CD4-positive, alpha-beta T cell treated with Interleukin-4 for 4 hours (primary cell): Measurements from ENCODE around the gene TBPL1.
"Not testable (repeated sequence)": the region's sequence is repeated elsewhere in the genome, so short reads cannot be mapped to it uniquely, and the experiment has no call there.

Experiments
- DNase-seq: peaks from one replicate; pipeline ENCODE4 v3.0.0-alpha.2; 2020

Gene TBPL1

DNA sequence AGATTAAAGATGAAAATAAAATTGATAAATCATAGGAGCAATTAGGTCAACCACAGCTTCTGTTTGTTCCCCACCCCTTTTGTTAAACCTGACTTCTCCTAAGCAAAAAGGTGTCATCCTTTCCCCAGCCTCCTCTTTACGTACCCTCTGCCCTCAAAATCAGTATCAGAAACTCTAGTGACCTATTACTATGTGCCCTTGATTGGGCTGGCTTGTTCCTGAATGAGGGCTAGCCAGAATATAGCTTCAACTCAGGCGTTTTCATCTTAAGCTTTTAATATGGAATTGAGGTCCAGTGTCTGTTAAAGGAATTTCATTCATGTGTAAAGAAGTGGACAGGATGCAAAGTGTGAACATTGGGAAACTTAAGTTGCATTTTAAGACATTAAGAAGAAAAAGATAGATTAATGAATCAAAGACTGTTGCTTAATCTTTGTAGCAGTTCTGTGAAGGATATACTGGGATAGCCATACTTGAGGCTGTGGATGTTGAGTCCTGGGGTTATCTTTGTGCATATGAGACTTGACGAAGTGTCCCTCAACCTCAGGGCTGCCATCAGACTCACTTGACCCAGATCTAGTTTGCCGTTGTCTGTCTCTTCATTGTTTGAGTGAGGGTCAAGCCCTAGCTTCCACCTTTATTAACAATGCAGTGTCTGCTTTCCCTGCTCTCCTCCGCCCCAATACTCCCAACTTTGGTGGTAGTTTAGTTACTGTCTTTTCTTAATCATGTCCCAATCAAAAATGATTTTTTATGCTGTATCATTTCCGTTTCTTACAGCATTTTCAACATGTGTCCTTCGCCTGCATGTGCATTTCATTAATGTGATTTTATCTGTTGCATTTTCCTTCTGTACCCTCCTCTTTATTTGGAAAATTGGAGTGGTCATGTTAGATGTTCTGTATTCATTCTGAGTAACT lies 1.9 kb downstream of the TBPL1 start:
- no peak for DNase-seq

DNA sequence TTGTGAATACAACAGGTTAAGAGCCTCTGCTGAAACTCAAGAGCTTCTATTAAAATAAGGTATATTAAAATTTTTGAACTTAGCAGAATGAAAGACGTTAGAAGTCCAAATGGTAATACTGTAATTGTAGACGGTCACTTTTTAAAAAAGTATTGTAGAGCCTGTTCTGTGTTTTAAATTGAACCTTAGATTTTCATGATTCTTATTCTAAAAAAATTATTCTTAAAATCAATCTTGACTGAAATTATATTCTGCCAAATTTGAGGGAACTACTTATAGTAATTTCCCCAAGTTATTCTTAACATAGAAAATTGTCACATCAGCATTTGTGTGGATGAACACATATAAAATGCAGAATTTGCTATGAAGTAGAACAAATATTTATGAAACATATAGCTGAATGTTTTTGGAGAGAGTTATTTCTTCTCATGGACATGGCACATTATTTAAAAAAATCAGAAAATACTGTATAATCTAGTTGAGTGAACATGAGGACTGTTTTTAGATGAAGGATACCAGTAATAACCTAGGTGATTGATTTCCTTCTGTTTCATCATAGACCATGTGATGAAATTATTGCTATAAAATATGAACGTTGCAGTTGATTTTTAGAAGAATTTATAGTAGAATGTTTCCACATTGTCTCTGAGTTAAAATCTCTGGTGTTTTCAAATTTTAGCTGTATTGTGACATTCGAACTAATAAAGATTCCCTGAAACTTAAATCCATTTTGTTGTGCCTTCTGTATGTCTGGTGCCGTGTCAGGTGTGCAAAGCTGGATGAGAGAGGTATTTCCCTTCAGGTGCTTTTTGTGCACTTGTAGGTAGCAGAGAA lies 2.8 kb downstream of the TBPL1 start:
- no peak for DNase-seq

DNA sequence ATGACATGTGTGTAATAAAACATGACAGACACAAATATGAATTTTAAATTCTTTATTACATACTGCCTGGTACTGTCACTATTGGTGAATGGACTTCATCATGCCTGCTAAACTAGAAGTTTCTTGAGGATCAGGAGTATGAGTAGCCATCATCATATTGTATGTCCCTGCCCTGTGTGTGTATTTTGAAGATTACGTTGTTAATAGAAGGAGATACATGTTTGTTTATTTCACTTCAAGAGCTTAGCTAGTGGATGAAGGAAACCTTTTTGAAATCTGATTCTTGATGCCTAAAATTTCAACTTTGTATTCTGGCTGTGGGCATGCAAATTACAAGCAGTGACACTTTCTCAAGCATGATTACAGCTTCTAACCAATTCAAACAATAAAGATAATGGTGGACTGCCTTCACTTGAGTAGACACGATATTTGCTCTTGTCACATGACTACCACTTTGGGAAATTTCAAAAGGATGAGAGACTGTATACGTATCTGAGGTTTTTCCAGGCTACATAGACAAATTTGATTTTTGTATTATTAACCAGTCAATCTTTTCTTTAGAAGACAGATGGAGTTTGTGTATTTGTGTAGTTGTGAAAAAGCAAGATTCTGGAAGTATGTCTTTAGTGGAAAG lies 3.5 kb downstream of the TBPL1 start:
- DNase-seq = no peak

DNA sequence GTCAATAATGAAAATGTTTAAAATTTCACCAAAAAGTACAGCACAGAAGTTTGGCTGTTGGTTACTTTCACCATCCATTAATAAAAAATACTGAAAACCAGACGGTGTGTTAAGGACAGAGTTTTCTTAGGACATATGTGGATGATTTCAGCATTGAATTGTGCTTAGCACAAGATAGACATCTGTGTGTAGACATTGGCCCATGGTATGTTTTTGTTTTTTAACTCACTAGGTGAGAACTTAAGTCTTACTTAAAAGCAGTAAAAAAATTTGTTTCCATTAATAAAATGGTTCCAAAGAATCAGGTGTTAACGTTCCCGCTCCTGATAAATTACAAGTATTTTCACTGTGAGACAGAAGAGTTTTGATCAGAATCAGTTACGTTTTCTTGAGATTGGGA lies 4.2 kb downstream of the TBPL1 start:
- DNase-seq = no peak

DNA sequence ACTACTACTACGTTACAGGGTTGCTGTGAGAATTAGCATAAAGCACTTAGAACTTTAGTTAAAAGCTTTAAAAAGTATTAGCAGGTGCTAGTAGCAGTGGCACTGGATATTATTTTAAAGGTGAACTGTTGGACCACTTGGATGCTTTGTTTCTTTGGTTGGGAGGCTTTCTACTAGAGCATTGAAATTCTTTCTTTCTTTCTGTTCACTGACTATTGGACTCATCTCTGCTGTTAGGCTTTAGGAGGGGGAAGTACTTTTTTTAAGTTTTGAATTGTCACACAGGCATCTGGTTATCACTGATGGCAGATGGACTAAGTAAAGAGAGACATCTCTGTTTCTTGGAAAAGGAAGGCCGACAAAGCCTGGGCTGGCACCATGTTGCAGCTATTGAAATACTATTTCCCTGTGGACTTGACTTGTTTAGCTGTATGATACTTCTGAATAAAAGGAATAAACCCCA lies 4.8 kb downstream of the TBPL1 start:
- no peak for DNase-seq

DNA sequence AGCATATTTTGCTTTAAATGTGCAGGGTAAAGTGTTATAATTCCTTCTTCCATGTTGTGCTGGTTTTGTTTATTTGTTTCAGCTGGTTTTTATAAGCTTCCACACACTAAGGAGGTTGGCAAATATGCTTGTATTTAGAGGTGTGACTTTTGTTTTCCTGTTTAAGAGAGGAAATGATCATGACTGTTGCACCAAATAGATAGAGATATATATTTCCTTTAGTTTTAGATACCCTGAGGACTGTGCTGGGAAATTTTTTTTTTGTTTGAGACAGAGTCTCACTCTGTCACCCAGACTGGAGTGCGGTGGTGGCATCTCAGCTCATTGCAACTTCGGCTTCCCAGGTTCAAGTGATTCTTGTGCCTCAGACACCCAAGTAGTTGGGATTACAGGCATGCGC lies 5.8 kb downstream of the TBPL1 start:
- DNase-seq = no peak

DNA sequence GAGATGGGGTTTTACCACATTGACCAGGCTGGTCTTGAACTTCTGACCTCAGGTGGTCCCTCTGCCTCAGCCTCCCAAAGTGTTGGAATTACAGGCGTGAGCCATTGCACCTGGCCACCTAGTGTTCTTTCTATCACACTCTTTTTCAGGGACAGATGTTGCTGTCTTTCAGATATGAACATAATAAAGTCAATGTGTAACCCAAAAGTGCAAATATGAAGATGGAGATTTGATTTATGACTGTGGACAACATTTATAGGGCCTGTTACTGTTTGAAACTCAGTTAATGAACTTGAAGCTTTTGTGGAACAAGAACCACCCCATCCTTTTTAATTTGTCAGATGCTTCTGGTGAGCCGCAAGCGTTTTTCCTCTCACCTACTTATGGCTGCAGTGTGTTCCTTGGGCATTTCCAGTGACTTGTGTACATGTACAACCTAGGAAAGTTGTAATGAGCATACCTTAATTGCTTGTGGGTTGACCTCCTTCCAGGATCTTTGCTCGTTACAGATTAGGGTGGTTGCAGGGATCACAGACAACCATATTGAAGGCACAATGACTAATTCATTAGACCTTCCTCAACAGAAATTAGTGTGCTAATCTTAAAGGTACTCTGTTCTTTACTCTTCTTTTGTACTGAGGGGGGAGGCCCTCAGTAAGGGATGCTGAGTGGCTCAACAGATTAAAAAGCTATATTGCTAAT lies 6.8 kb downstream of the TBPL1 start:
- DNase-seq = no peak

DNA sequence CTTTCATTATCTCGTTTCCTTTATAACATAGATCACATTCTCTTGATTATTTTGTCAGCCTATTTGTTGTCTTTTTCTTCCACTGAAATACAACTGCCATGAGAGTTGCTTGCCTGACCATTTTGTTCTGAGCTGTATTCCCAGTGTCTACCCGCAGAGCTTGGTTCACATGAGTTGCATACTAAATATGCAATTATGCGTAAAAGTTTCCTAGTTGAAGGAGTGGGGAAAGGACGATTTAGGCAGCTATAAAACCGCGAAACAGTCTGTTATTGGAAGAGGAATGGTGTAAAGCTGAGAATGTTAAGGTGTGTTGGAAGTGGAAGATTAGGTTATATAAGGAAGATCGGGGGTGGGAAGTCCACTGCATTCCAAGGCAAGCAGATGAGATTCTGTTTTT lies 8.8 kb downstream of the TBPL1 start:
- no peak for DNase-seq

DNA sequence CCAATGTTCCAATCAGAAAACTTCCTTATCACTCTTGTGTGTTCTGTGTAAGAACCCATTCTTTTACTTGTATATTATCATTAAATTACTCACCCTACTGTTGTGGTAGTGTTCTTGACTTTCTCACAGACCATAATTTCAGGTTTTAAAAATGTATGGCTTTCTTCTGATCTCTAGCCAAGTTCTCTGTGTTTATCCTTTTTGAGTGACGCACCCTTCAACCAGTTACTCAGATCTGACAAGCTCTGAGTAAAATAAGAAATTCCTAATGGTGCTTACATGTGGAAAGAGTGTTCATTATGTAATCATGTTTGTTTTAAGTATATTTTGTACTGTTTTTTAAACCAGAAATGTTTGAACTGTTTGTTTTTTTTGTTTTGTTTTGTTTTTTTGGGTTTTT lies 11.0 kb downstream of the TBPL1 start:
- DNase-seq = peak; percentile 21

DNA sequence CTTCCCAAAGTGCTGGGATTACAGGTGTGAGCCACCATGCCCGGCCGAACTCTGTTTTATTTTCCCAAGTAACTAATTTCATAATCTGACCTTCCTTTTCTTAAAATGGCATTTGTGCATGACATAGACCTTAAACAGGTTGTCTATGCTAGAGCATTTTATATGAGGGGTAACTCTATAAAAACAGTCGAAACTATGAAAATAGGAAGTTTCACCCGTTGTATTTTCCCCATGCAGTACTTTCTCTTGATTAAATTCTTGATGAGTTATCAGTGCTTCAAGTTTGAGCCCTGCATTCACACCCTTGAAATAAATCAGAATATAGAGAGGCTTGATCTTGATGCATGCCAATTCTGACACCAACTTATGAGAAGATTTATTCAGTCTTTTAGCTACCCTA lies 11.7 kb downstream of the TBPL1 start:
- DNase-seq = no peak

DNA sequence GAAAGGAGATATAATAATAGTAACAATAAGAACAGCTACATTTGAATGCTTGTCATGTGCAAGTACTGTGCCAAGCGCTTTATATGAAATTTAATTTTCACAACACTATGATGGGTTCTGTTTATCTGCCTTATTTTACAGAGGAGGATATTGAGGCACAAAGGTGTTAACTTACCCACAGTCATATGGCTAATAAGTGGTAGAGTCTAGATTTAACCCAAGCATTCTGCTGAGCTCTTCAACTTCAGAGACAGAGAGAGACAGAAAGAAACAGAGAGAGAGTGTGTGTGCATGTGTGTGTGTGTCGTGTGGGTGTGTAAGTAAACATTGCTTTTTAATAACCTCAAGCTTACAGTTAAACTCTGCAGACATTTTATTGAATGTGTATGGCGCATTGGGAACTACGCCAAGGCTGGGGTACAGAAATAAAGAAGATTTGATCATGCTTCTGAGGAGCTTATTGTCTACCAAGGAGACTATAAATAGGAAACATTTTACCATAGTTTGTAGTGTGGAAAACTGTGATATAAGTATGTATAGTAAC lies 12.9 kb downstream of the TBPL1 start:
- DNase-seq = no peak

DNA sequence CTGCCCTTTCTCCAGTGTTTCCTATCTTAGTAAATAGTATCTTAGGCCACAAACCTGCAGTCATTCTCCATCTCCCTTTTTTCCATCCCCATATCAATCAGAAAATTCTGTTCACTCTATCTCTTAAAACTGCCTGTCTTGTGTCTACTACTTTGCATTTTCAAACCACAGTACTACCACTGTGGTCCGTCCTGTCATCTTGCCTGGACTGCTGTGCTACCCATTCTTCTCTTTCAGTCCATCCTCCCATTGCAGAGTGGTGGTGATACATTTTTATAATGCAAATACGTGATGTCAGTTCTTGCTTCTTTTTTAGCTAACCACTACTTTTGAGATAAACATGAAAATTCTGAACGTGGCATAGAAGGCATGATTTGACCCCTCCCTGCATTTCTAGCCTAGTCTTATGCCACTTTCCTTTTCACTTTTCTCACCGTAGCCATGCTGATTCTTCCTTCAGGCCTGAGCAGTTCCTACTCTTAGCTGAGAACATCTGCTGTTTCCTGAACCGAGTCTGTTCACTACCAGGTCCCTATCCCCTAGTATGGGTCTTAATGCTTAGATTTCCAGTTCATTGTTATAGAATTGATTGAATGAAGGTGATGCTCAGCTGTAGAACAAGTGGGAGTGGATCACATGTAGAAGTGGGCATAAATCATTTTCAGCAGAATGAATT lies 13.8 kb downstream of the TBPL1 start:
- no peak for DNase-seq

DNA sequence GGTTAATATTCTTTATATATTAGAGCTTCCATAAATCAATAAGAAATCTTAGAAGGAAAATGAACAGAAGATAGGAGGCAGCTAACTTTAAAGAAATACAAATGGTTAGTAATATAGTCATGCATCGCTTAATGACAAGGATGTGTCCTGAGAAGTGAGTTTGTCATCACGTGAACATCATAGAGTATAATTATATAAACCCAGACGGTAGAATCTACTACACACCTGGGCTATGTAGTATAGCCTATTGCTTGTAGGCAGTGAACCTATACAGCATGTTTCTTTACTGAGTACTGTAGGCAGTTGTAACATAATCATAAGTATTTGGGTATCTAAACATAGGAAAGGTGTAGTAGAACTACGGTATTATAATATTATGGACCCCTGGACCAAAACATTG lies 14.3 kb downstream of the TBPL1 start:
- DNase-seq = no peak

DNA sequence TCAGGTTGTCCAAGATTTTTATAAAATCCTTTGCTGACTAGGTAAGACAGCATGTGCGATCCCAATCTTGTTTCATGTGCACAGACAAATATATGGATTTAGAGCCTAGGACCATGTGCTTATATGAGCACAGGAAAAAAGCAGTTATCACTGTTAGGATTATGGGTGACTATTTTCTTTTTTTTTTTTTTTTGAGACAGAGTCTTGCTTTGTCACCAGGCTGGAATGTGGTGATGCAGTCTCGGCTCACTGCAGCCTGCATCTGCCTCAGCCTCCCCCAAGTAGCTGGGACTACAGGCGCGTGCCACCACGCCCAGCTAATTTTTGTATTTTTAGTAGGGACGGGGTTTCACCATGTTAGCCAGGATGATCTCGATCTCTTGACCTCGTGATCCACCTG lies 14.8 kb downstream of the TBPL1 start:
- not testable (repeated sequence) for DNase-seq

DNA sequence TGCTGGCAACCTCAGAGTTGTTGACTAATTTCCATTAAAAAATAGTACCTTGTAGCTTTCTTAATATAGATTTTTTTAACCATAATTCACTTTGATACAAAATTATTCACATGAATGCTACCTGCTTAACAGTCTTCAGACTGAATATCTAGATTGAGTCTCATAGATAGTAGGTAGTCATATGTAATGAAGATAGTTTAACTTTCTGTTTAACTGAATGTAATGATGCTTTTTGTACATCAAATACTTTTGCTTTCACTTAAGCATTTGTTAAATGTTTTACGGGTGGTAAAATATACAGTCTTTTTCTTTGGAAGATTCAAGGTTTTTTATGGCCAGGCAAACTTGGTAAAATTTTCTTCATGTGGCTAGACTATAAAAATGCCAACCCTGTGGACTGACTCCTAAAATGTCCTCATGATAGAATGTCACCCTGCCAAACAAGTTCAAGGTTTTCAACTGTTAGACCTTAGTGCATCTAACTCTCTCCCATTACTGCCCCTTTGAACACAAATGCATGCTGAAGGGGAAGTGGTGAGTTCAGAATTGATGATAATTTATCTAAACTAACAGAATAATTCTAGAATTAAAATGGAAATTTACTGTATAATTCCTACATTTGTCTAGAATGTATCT lies 16.4 kb downstream of the TBPL1 start:
- no peak for DNase-seq

DNA sequence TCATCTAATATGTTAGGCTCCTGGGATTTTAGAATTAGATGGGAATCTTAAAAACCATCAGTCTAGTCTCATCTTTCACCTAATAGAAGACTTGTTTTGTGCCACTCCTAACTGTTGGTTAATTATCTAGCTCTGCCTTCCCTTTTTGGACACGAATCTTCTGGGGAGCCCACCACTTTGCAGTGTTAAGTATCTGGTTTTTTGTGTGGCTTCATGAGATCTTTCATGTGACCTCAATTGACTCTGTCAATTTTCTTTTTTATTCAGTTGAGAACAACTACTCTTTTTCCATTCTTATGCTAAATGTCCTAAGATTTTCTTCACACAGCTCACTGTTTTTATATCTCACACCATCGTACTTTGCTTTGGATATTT lies 16.9 kb downstream of the TBPL1 start:
- DNase-seq = no peak

DNA sequence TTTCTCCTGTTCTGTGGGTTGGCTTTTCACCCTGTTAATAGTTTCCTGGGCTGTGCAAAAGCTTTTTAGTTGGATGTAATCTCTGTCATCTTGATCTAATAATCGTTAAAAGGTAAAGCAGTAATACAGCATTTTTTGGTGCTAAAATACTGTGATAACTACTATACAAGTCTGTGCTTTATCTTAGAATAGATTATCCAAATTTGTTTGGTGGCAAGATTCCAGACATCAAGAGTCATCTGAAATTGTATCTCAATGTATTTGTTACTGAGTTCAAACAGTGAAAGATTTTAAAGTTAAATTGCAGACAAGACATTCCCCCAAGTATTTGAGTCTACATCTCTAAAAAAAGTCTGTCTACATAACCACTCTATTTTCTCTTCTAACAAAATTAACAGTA lies 18.8 kb downstream of the TBPL1 start:
- DNase-seq = no peak

DNA sequence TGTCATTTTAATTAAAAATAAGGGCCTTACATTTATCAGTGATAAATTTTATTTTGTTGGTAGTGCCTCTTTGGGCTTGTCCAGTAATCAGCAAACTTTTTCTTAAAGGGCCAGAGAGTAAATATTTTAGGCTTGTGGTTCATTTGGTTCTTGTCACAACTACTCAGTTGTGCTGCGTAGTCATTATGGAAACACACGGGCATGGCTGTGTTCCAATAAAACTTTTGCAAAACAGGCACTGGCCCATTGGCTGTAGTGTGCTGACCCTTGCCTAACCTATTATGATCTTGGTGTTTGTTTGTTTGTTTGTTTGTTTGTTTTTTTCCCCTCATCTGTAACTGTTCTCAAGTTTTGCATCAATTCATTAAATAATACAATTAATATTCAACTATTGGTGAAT lies 19.4 kb downstream of the TBPL1 start:
- DNase-seq = no peak

DNA sequence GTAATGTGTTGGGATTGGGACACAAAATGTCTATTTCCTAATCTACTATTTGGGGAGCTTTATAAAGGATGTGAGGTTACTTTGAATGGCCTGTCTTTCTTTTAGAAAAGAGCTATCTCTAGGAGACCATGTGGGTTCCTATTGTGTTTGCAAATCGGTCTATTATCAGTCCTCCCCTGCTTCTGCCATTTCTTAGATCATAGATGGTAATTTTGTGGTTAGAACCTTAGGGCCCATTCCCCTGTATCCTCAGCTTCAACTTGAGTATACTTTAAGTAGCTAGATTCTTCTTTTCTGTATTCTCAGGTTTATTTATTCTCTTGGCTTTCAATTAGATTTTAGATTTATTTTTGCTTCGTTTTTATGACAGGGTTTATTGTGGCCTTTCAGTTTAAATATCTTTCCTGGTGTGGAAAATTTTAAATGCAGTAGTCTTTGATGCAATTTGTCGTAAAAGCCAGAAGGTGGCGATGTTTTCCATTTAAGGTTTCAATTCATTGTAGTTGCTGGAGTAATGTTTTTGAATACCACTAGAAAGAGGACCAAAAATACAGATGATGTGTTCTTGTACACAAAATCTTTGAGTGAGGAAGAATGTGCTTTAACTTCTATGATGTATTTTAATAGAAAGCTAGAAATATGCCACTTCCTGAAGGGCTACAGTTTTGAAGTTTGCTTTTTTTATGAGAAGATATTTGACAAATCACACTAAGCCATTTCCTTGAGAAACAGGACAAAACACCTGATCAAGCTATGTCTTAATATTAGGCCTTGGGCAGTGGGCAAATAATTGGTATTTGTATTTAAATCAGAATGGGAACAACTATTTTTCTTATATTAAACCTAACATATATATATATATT lies 20.3 kb downstream of the TBPL1 start:
- DNase-seq = peak; percentile 58
